Bladder microvascular endothelial cell (primary cell): Measurements from ENCODE around the gene NLRP7. TPM values are rescaled to one million over a fixed set of nuclear protein-coding genes. Genes with fewer than 3 reads are reported as not detected.

Experiments used
- total RNA-seq: library from RNA; depleted of rRNA; stranded (reverse); fragments of >200 nt; gene quantifications from 2 replicates; pipeline ENCODE4 v1.2.3, GENCODE V29; 2014

NLRP7 gene
- total RNA-seq, result not detected in 2 replicates

DNA sequence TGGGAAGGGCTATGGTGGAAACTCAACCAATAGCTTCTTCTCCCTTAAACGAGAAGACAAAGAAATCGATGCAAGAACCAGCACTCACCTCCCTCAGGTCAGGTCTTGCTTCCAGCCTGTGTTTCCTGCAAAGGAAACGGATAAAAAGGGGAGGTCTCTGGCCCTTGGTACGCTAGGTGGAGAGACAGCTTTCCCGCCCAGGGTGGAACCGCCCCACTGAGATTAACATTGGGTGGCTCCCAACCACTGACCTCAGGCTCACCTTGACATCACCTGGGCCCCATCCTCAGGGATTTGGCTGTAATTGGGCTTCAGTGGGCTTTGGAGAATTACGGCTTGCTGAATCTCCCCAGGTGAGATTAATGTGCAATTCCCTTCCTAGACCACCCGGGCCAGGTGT, at the start of gene NLRP7:
Gene NLRP7, minus strand, starts transcription at position 150 of the 400 bp plus-strand sequence.

GRCh38 chr19:54905803-54906511, 41.4 kb downstream of the NLRP7 start, which contains the start of gene NCR1:
Gene NCR1 (plus strand): TSS chr19:54906148. CDS start chr19:54906188, 40 bp downstream.

DNA sequence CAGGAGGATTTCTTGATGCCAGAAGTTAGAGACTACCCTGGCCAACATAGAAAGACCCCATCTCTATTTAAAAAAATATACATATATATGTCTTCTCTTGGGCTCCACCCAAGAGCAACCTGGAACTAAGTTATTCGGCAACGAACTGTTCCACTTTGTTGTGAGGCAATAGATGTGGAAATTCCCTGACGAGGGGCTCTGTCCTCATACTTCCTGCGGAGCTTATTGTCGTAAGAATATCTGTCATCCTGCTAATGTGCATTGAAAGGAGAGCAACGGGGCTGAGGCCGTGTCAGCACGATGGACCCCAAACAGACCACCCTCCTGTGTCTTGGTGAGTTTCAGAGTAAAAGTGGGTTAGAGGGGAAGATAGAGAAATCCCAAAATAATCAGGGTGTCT, 73.3 kb downstream of the NLRP7 start, which contains the start of gene FCAR:
Gene FCAR, plus strand, starts transcription at position 246 of the 400 bp plus-strand sequence. Its CDS starts 55 bp downstream, at position 301.

Other genes starting within 250 kb of the NLRP7 start
- not detected in 2 replicates for gene KIR3DL3, start 223.1 kb downstream of the NLRP7 start, total RNA-seq
- not detected in 2 replicates for gene KIR2DL3, start 209.0 kb downstream of the NLRP7 start, total RNA-seq
- gene KIR2DL1, start 177.7 kb downstream of the NLRP7 start, total RNA-seq, result not detected in 2 replicates
- not detected in 2 replicates for gene KIR2DL4, start 143.9 kb downstream of the NLRP7 start, total RNA-seq
- not detected in 2 replicates for gene KIR3DL1, start 131.1 kb downstream of the NLRP7 start, total RNA-seq
- gene KIR2DS4, start 114.9 kb downstream of the NLRP7 start, total RNA-seq, result not detected in 2 replicates
- gene KIR3DL2, start 97.1 kb downstream of the NLRP7 start, total RNA-seq, result not detected in 2 replicates
- gene FCAR, start 73.3 kb downstream of the NLRP7 start, total RNA-seq, result not detected in 2 replicates
- gene NCR1, start 41.4 kb downstream of the NLRP7 start, total RNA-seq, result not detected in 2 replicates
- 0.65 and 12.2 TPM in 2 replicates for gene NLRP2, start 18.8 kb upstream of the NLRP7 start, total RNA-seq
- not detected in 2 replicates for gene GP6, start 90.7 kb upstream of the NLRP7 start, total RNA-seq
- gene RDH13, start 115.6 kb upstream of the NLRP7 start, total RNA-seq, result 11.0 and 17.6 TPM in 2 replicates
- gene EPS8L1, start 128.3 kb upstream of the NLRP7 start, total RNA-seq, result 7.9 and 12.4 TPM in 2 replicates
- gene PPP1R12C, start 170.1 kb upstream of the NLRP7 start, total RNA-seq, result 34.8 and 39.8 TPM in 2 replicates
- gene TNNT1, start 201.7 kb upstream of the NLRP7 start, total RNA-seq, result 1.4 and 4.7 TPM in 2 replicates
- not detected in 2 replicates for gene TNNI3, start 210.2 kb upstream of the NLRP7 start, total RNA-seq
- 0.16 and 0.19 TPM in 2 replicates for gene DNAAF3, start 219.1 kb upstream of the NLRP7 start, total RNA-seq
- not detected in 2 replicates for gene SYT5, start 232.8 kb upstream of the NLRP7 start, total RNA-seq